ENCODE results near the gene APOC4.

The APOC4 gene, protein sequence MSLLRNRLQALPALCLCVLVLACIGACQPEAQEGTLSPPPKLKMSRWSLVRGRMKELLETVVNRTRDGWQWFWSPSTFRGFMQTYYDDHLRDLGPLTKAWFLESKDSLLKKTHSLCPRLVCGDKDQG

DNA sequence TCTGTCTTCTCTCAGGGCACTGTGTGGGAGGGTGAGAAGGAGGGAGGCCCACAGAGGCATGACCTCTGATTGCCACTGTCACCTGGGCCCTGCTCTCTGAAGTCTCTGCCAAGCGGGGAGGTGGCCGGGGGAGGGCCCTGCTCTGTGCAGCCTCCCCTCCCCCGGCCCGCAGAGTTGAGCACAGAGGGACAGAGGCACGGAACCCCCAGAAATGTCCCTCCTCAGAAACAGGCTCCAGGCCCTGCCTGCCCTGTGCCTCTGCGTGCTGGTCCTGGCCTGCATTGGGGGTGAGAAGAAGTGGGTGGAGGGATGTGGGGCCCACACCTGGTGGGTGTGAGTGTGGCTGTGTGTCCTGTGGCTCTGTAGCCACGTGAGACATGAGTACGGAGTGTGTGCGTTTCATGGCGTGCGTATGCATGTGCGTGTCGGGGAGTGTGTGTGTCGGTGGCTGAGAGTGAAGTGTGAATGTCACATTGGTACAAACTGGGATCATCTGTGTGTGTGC is at the start of gene APOC4:
APOC4 (plus strand) TSS at position 171 of the 505 bp plus-strand sequence; CDS start at position 212, 41 bp downstream.
- Histone ChIP-seq H3K4me3 (ENCODE audit: low read length) (no peak within 1 kb of the TSS), H3K36me3 (ENCODE audit: control insufficient read depth, low read length) (no peaks in the 10 kb centered on the region), H3F3A (ENCODE audit: control insufficient read depth, insufficient read depth) (no peaks in the 10 kb centered on the region), H3K9me2 (replicated peaks; ENCODE audit: control insufficient read depth, low read length) (no peaks in the 10 kb centered on the region), H3K4me2 (ENCODE audit: low read length) (no peak within 1 kb of the TSS; the same call in 1 of the 2 replicates), H3K27ac (ENCODE audit: low read depth, low read length) (no peak within 1 kb of the TSS), H3K79me2 (ENCODE audit: control insufficient read depth, low read length) (no peaks in the 10 kb centered on the region), H3K4me1 (ENCODE audit: control insufficient read depth, low read length) (peaks cover 43% of the 10 kb centered on the region), H3K27me3 (ENCODE audit: control insufficient read depth, low read length) (no peaks in the 10 kb centered on the region), H4K20me1 (ENCODE audit: control insufficient read depth, insufficient read depth, low read depth, low read length) (no peaks in the 10 kb centered on the region), H3K9me3 (ENCODE audit: control insufficient read depth, insufficient read depth, low read length) (no peaks in the 10 kb centered on the region)
- TF ChIP-seq, protein P1, sequence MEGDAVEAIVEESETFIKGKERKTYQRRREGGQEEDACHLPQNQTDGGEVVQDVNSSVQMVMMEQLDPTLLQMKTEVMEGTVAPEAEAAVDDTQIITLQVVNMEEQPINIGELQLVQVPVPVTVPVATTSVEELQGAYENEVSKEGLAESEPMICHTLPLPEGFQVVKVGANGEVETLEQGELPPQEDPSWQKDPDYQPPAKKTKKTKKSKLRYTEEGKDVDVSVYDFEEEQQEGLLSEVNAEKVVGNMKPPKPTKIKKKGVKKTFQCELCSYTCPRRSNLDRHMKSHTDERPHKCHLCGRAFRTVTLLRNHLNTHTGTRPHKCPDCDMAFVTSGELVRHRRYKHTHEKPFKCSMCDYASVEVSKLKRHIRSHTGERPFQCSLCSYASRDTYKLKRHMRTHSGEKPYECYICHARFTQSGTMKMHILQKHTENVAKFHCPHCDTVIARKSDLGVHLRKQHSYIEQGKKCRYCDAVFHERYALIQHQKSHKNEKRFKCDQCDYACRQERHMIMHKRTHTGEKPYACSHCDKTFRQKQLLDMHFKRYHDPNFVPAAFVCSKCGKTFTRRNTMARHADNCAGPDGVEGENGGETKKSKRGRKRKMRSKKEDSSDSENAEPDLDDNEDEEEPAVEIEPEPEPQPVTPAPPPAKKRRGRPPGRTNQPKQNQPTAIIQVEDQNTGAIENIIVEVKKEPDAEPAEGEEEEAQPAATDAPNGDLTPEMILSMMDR (IDR thresholded peaks at IDR 0.05; ENCODE audit: low read depth, low read length, poor library complexity, severe bottlenecking): no peak
- no peak for TF ChIP-seq EZH2phosphoT487 (IDR thresholded peaks at IDR 0.05; ENCODE audit: borderline replicate concordance, low read length)

DNA sequence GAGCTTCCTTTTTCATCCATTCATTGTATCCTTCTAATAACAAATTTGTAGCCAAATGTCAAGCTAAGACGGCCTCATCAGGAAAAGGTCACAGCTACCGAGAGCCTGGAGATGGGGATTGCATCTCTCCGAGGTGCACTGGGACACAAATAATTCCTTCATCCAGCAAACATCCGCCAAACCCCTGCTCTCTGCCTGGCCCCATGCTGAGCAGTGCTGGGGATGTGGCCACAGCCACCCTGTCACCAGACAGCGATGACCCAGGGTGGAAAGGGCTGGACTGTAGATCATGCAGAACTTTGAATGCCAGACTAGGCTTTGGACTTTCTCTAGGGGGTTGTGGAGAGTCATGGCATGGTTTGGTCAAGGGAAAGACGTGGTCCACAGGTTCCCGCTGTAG is 49.1 kb upstream of the APOC4 start:
- no peaks in the 10 kb centered on the region for H3K27me3 ChIP-seq (ENCODE audit: control insufficient read depth, low read length)
- H3K4me1 ChIP-seq (ENCODE audit: control insufficient read depth, low read length): peaks cover 19% of the 10 kb centered on the region
- no peaks in the 10 kb centered on the region for H3K9me3 ChIP-seq (ENCODE audit: control insufficient read depth, insufficient read depth, low read length)
- peaks cover 14% of the 10 kb centered on the region for H4K20me1 ChIP-seq (ENCODE audit: control insufficient read depth, insufficient read depth, low read depth, low read length)
- no peaks in the 10 kb centered on the region for H3K9me2 ChIP-seq (replicated peaks; ENCODE audit: control insufficient read depth, low read length)
- H3F3A ChIP-seq (ENCODE audit: control insufficient read depth, insufficient read depth): peaks cover 6% of the 10 kb centered on the region
- peak overlapping the region; percentile 89; the same call in 1 of the 2 replicates for H3K4me3 ChIP-seq (ENCODE audit: low read length)
- no peak overlapping the region for H3K27ac ChIP-seq (ENCODE audit: low read depth, low read length)
- H3K36me3 ChIP-seq (ENCODE audit: control insufficient read depth, low read length): peaks cover 63% of the 10 kb centered on the region
- TF ChIP-seq, protein P1 (IDR thresholded peaks at IDR 0.05; ENCODE audit: low read depth, low read length, poor library complexity, severe bottlenecking): no peak
- TF ChIP-seq EZH2phosphoT487 (IDR thresholded peaks at IDR 0.05; ENCODE audit: borderline replicate concordance, low read length): no peak
- H3K4me2 ChIP-seq (ENCODE audit: low read length): peak overlapping the region; percentile 75; the same call in 1 of the 2 replicates
- H3K79me2 ChIP-seq (ENCODE audit: control insufficient read depth, low read length): peaks cover 58% of the 10 kb centered on the region

DNA sequence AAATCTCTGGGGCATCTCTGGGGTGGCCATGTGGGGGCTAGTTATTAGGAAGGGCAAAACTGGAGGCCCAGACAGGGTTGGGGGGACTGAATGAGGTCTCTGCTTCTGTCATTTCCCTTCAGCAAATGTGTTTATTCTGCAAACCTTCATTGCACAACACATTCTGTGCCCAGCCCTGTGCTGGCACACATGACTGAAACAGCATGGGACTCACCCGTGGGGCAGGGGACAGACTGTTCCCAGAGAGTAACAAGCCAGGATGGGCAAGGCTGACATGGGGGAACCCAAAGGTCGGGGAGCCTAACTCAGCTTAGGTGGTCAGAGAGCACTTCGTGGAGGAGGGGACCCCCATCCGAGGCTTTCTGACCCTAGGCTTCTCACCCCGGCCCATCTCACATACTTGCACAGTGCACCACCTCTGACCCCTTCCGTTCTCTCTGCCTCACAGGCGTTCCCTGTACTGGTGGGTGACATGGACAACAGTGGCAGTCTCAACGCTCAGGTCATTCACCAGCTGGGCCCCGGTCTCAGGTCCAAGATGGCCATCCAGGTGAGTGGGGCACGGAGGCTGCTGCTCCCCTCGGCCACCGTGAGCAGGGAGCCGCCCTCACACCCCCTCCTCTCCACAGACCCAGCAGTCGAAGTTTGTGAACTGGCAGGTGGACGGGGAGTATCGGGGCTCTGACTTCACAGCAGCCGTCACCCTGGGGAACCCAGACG is 48.5 kb upstream of the APOC4 start:
- Histone ChIP-seq H3K27me3 (ENCODE audit: control insufficient read depth, low read length) (no peaks in the 10 kb centered on the region), H3K27ac (ENCODE audit: low read depth, low read length) (no peak overlapping the region), H3K79me2 (ENCODE audit: control insufficient read depth, low read length) (peaks cover 58% of the 10 kb centered on the region), H3K9me3 (ENCODE audit: control insufficient read depth, insufficient read depth, low read length) (no peaks in the 10 kb centered on the region), H3F3A (ENCODE audit: control insufficient read depth, insufficient read depth) (peaks cover 6% of the 10 kb centered on the region), H3K4me1 (ENCODE audit: control insufficient read depth, low read length) (peaks cover 19% of the 10 kb centered on the region), H3K36me3 (ENCODE audit: control insufficient read depth, low read length) (peaks cover 67% of the 10 kb centered on the region), H3K4me2 (ENCODE audit: low read length) (peak overlapping the region; percentile 75; the same call in 1 of the 2 replicates), H4K20me1 (ENCODE audit: control insufficient read depth, insufficient read depth, low read depth, low read length) (peaks cover 14% of the 10 kb centered on the region), H3K9me2 (replicated peaks; ENCODE audit: control insufficient read depth, low read length) (no peaks in the 10 kb centered on the region), H3K4me3 (ENCODE audit: low read length) (no peak overlapping the region)
- TF ChIP-seq, protein P1 (IDR thresholded peaks at IDR 0.05; ENCODE audit: low read depth, low read length, poor library complexity, severe bottlenecking): no peak
- no peak for TF ChIP-seq EZH2phosphoT487 (IDR thresholded peaks at IDR 0.05; ENCODE audit: borderline replicate concordance, low read length)
